Mucosa of descending colon (tissue), 3 donors: ENCODE data around the gene EPS8L1. TPM values are rescaled to one million over a fixed set of nuclear protein-coding genes. Genes with fewer than 3 reads are reported as not detected.

Source experiments
- ATAC-seq: fragments of 200-7000 bp; cut with Tn5 transposase; one replicate; pipeline ENCODE4 v1.9.1; 2020; ENCODE audit warnings: mild to moderate bottlenecking, moderate library complexity
- DNase-seq, 3 donors: peaks; one replicate each; pipeline ENCODE4 v3.0.0-alpha.2; 2020
- H3K36me3 ChIP-seq: fragments of 200-600 bp; one replicate; pipeline ENCODE4 v1.8.0; 2021; ENCODE audit warnings: low read depth, mild to moderate bottlenecking
- H3K4me1 ChIP-seq: fragments of 200-600 bp; one replicate; pipeline ENCODE4 v1.8.0; 2021; ENCODE audit warnings: low read depth, mild to moderate bottlenecking
- H3K4me3 ChIP-seq: fragments of 200-600 bp; one replicate; pipeline ENCODE4 v1.8.0; 2021; ENCODE audit warnings: mild to moderate bottlenecking
- H3K9me3 ChIP-seq: fragments of 200-600 bp; one replicate; pipeline ENCODE4 v1.8.0; 2021; ENCODE audit warnings: mild to moderate bottlenecking
- intact Hi-C, 2 donors: fragments of 100-400 bp; cut with DNase I in 1 of 2; cut with micrococcal nuclease in 1 of 2; formaldehyde crosslinking; loops; one replicate each; pipeline versions ENCODE4 v1.11.0 to v1.11.1; 2022; cut with DNase I, micrococcal nuclease
- total RNA-seq, 3 donors: library from RNA; stranded (reverse); fragmentation: NEBNext Ultra II Directional in 2 of 3; extraction: Animal tissue kit (Norgen Biotek cat#: 25700) in 2 of 3; gene quantifications; one replicate each; pipeline versions ENCODE4 v1.2.1 to v1.2.4, GENCODE V29; 2021 to 2023
- TF ChIP-seq, protein P1 (sequence below): fragments of 200-600 bp; IDR thresholded peaks from one replicate; pipeline ENCODE4 v1.8.0; 2022; ENCODE audit warnings: antibody characterized with exemption, mild to moderate bottlenecking
- donor health status: DM: no; HTN: no; CAD: no; lungs with moderate emphysema.
- donor health status: DM: no; HTN: no; CAD: no.
- donor health status: DM: no; HTN: yes; CAD: no.

EPS8L1 gene
- total RNA-seq, 3 donors from 2014 or later: 20.7 to 79.6 (median 36.0) TPM

DNA sequence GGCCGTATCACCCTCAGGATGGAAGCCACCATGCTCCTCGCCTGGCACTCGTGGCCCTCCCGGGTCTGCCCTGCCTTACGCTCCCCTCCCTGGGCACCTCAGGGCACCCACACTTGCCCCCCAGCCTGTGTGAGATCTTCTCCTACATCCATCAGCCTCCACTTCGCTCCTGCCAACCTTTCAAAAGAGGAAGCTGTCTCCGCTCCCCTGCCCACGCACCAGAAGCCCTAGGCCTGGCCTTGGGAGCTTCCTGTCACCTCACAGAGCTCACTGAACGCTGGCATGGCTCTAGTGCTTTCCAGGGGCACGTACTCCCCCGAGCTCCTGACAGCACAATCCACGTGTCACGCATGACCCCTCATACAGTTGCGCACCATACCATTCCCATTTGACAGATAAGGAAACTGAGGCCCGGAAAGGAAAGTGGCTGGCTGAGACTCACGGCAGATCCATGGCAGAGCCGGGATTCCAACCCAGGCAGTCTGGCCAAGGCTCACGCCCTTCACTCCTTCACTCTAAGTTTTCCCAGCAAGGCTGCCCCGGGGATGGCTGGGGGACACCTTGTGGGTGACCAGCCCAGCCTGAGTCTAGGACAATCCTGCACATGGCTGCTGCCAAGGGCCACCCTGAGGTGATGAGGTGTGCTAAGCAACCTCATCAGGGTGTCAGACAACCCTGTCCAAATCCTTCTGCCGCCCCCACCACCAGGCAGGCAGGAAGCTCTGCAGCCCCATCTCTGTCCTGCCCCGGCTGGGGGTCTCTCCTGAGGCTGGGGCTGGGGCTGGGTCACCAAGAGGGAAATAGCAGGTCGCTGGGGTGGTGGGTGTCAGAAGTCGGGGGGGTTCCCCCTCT is 22.4 kb downstream of the EPS8L1 start:
- DNase-seq (peak in 1 of 3 donors; percentile 20), ATAC-seq (no peak)
- Histone ChIP-seq H3K36me3 (no peaks in the 10 kb centered on the region), H3K9me3 (no peaks in the 10 kb centered on the region), H3K4me1 (no peaks in the 10 kb centered on the region), H3K4me3 (no peak overlapping the region)
- intact Hi-C loops: no loop called here
- TF ChIP-seq, protein P1, sequence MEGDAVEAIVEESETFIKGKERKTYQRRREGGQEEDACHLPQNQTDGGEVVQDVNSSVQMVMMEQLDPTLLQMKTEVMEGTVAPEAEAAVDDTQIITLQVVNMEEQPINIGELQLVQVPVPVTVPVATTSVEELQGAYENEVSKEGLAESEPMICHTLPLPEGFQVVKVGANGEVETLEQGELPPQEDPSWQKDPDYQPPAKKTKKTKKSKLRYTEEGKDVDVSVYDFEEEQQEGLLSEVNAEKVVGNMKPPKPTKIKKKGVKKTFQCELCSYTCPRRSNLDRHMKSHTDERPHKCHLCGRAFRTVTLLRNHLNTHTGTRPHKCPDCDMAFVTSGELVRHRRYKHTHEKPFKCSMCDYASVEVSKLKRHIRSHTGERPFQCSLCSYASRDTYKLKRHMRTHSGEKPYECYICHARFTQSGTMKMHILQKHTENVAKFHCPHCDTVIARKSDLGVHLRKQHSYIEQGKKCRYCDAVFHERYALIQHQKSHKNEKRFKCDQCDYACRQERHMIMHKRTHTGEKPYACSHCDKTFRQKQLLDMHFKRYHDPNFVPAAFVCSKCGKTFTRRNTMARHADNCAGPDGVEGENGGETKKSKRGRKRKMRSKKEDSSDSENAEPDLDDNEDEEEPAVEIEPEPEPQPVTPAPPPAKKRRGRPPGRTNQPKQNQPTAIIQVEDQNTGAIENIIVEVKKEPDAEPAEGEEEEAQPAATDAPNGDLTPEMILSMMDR: no peak

DNA sequence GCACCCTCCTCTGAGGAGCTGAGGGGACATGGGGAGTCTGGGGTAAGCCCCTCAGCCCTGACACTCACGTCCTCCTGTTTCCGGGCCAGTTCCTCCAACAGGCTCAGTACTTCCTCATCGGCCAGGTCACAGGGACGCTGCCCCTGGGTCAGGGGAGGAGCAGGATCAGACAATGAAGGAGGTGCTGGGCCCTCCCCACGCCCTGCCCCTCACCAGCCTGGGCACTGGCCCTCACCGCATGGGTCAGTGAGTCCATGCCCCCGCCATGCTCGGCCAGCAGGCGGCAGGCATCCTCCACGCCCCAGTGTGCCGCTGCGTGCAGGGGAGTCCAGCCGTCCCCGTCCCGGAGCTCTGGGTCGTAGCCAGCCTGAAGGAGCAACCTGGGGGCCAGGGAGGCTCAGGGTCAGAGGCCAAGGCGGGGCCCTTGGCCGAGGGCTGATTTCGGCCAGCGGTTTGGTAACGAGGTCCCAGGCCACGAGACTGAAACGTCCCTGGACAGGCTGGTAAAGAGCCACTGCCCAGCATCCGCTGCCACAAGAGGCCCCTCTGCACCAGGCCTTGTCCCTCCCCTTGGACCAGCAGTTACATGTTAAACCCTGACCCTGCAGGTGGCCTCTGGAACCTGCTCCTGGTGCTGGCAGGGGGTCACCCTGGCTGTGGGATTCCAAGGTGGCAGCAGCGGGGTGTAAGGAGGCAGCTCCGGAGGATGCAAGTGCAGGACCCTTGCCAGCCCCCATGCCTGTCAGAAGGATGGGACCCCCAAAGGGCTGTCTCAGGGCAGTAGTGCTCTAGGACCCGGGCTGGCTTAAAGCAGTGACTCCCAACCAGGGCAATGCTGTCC is 23.3 kb downstream of the EPS8L1 start:
- Histone ChIP-seq H3K9me3 (no peaks in the 10 kb centered on the region), H3K4me3 (no peak overlapping the region), H3K36me3 (no peaks in the 10 kb centered on the region), H3K4me1 (no peaks in the 10 kb centered on the region)
- ATAC-seq (no peak), DNase-seq (peak in 1 of 3 donors; percentile 45)
- intact Hi-C loops: no loop called here
- TF ChIP-seq, protein P1: no peak

- no peaks in the 10 kb centered on the region for H3K9me3 ChIP-seq
- no peaks in the 10 kb centered on the region for H3K36me3 ChIP-seq
- TF ChIP-seq, protein P1: no peak
- no peak overlapping the region for H3K4me3 ChIP-seq
- intact Hi-C loops: no loop called here
- ATAC-seq (peak; percentile 8), DNase-seq (peak in 1 of 3 donors; percentile 40)
- no peaks in the 10 kb centered on the region for H3K4me1 ChIP-seq
Observed at GRCh38 chr19:55099557-55100506, 24.2 kb downstream of the EPS8L1 start.

DNA sequence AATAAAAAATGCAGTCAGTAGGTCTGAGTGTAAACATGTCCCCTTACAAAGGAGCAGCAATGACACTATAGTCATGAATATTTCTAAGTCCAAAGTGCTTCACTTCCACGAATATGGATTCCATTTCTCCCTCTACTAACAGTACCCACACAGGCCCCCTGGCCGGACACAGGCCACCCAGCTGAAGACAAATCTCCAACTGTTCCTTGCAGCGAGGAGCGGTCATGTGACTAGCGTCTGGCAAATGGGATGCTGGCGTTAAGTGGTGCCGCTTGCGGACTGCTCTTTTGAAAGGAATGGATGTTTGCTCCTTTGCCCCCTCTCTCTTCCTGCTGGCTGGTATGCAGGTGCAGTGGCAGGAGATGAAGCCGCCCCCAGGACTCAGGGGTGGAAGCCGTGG is 25.6 kb downstream of the EPS8L1 start:
- ATAC-seq (no peak), DNase-seq (peak in 1 of 3 donors; percentile 12)
- Histone ChIP-seq H3K36me3 (no peaks in the 10 kb centered on the region), H3K4me1 (no peaks in the 10 kb centered on the region), H3K4me3 (no peak overlapping the region), H3K9me3 (no peaks in the 10 kb centered on the region)
- TF ChIP-seq, protein P1: no peak
- intact Hi-C loops: no loop called here

GRCh38 chr19:55103190-55103589 is 27.5 kb downstream of the EPS8L1 start:
- intact Hi-C loops: no loop called here
- TF ChIP-seq, protein P1: no peak
- Histone ChIP-seq H3K36me3 (no peaks in the 10 kb centered on the region), H3K4me1 (no peaks in the 10 kb centered on the region), H3K4me3 (no peak overlapping the region), H3K9me3 (no peaks in the 10 kb centered on the region)
- DNase-seq (peak in 1 of 3 donors; percentile 19), ATAC-seq (no peak)
